HG03520 (cell line): ENCODE results near the gene GUCY2F.

Experiments
- ATAC-seq: cut with Tn5 transposase; IDR thresholded peaks from one replicate; pipeline ENCODE4 v1.9.1; 2021; ENCODE audit warnings: mild to moderate bottlenecking, moderate library complexity; ENCODE audit not compliant: unreplicated experiment

Gene GUCY2F

DNA sequence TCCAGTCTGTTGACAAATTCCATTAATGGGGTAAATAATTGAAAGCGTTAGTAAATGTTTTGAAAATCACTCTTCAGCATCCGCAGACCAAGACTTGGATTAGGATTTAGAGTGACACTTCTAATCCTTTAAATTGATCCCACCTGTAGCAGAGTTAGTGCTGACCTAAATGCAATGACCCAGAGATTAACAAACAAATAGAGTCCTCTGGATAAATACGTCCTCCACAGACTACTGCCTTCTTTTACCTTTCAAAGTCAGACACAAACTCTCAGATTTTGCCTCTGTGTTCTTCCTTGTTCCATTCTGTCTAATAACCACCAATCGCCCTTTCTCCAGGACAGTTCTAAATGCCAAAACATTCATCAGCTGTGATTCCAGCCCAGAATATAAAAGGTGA, at the start of gene GUCY2F:
TSS of gene GUCY2F (minus strand) at position 101 of the 400 bp plus-strand sequence. CDS start 6,150 bp downstream, outside the sequence.
- no peak for ATAC-seq

DNA sequence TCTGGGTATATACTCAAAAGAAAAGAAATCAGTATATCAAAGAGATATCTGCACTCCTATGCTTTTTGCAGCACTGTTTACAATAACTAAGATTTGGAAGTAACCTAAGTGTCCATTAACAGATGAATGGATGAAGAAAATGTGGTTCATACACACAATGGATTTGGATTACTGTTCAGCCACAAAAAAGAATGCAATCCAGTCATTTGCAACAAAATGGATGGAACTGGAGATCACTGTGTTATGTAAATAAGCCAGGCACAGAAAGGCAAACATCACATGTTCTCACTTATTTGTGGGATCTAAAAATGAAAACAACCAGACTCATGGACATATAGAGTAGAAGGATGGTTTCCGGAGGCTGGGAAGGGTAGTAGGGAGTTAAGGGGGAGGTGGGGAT, 37.1 kb upstream of the GUCY2F start:
- no peak for ATAC-seq

DNA sequence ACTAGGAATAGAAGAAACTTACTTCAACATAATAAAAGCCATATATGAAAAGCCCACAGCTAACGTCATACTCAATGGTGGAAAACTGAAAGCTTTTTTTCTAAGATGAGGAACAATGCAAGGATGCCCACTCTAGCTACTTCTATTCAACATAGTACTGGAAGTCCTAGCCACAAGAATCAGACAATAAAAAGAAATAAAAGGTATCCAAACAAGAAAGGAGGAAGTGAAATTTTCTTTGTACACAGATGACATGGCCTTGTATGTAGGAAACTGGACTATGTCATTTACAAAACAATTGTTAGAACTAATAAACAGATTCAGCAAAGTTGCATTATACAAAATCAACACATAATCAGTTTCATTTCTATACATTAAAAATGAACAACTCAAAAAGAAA, 29.2 kb upstream of the GUCY2F start:
- ATAC-seq = peak; percentile 56

DNA sequence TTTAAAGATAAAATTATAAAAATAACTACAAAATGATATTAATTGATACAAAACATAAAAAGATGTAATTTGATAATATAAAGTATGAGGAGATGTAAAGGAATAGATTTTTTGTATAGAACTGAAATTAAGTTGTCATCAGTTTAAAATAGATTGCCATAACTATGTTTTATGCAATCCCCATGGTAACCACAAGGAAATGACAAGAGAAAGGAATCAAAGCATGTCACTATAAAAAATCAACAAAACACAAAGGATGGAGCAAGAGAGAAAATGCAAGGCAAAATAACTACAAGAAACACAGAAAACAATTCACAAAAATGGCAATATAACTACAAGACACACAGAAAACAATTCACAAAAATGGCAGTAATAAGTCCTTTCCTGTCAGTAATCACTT, 27.0 kb upstream of the GUCY2F start:
- no peak for ATAC-seq

DNA sequence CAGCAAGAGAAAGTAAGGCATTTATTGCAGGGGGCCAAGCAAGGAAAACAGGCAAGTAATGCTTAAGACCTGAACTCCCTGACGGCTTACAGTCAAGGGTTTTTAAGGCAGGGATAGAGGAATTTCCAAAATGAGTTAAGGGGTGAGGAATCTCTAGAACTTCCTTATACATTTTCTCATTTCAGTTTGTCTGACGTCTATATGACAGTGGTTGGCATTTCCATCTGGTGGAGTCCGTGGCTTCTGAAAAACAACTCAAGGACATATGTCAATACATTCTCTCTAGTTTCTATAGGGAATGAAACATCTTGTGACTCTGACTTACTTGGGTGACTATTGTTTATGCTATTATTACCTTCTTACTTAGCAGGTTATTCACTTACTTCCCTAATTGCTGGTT, 19.3 kb upstream of the GUCY2F start:
- no peak for ATAC-seq

DNA sequence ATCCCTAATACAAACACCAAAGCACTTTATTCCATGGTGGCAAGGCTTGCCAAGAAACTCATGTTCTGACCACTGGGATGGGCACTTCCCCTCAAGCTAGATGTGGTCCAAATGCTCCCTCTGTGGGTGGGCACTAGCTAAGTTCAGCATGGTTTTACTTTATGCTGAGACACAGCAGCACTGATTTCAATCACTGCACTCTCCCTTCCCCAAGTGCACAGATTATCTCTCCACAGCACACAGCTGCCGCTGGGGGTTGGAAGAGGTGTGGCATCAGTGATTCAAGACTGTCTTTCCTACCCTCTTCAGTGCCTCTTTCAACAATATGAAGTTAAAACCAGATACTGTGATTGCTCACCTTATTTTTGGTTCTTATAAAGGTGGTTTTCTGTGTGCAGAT, 16.5 kb upstream of the GUCY2F start:
- no peak for ATAC-seq

DNA sequence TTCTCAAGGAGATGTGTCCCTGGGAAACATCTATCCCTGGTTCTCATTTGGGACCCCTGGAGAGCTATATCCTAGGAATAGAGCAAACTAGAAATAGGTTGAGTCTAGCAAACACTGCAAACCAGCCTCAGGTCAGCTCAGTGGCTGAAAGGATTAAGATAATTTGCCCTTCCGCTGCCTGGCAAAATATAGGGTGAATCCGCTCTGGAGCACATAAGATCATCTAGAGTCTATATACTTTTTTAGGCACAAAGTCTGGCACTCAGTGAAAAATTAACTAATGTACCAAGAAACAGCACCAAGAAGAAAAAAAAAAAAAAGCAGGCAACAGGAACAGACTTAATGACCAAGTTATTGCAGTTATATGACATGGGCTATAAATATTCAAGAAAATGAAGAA, 7.3 kb upstream of the GUCY2F start:
- ATAC-seq = no peak

DNA sequence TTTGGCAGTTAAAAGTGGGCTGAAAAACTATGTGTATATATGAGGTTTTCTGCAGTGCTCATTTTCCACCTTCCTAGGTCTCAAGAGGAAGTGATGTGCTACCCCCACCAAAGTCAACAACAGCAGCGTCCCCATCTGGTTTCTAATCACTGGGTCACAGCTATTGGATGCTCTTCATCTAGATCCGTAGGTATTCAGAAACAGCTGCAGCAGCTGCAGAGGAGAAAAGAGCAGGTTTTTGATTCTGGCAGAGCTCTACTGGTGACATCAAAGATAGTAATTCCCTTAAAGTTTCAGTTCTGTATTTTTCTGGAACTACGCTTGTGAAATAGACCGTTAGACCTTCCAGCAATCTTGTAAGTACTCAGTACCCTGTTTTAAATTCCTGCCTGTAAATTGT, 5.8 kb upstream of the GUCY2F start:
- ATAC-seq = no peak

DNA sequence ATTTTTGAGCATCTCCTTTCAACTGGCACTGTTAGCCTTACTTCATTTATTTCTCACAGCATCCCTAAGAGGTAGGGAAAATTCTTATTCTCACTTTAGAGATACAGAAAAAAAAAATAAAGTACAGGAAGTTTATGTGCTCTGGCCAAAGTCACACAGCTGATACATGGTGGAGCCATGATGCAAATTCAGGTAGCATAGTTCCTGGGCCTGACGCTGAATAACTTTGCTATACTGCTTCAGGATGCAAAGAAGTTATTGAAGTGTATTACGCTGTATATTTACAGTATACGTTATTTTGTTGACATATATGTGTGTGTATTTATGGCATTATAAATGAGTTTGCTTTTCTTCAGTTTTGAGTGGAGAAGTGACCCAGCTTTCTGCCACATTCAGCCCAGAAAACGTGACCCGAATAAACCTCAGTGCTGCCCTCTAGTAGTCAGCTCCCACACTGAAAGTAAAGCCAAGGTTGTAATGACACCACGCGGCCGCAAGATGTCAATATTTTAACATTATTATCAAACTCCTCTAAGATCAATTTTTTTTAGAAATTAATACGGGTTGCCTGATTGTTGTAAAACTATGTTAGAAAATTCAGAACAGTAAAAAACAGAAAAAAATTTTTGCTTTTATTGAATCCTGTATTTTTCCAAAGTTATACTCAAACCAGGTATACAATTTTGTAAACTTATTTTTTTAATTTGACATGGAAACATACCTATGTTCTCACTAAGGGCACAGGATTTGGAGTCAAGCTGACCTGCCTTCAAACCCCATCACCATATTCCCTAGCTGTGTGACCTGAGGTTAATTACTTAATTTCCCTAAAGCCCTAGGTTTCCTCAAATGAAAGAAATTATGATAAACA, 3.8 kb upstream of the GUCY2F start:
- peak; percentile 84 for ATAC-seq

DNA sequence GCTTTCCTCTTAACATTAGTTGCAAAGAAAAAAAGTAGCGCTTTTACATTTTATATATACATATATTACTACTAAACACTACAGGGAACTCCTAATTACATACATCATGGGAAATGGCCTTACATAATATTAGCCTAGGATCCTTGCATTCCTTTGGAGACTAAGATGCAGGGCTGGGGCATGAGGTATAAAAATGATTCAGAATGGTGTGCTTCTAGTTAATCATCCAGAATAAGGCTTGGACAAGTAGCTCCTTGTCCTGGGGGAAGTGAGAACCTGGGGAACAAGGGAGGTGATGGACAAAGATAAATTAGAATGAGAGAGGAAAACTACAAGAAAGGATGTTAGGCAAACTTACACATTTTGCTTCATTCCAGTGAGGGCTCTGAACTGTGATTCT, 3.0 kb upstream of the GUCY2F start:
- no peak for ATAC-seq

DNA sequence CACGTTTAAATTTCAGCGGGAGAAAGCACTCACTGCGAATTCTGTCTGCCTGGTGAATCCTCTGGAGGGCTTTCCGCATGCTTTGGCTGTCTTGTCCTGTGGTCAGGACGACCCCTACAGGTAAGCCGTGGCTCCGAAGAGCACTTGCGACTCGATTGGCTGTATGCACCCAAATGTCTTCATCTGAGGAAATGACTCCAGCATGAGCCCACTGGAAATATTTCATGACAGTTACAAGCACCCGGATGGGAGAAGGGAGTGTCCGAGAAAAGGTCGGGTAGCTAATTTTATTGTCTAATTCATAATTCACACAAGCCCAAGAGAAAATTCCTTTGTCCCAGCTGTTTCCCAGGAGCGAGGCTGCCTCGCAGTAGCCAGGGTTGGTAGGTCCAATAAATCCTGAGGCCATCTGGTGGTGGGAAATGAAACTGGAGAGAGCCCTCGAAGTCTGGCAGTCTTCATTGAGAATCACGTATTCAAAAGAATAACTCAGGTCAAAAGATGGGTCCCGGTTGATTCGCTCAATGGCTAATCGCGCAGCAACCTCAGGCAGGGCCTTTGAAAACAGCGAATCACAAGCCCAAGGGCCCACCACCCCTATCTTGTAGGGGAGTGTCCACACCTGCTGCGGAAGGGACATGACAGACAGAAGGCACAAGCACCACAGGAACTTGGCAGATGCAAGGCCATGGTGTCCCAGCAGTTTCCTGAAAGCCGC, 6.6 kb downstream of the GUCY2F start:
- ATAC-seq = no peak

DNA sequence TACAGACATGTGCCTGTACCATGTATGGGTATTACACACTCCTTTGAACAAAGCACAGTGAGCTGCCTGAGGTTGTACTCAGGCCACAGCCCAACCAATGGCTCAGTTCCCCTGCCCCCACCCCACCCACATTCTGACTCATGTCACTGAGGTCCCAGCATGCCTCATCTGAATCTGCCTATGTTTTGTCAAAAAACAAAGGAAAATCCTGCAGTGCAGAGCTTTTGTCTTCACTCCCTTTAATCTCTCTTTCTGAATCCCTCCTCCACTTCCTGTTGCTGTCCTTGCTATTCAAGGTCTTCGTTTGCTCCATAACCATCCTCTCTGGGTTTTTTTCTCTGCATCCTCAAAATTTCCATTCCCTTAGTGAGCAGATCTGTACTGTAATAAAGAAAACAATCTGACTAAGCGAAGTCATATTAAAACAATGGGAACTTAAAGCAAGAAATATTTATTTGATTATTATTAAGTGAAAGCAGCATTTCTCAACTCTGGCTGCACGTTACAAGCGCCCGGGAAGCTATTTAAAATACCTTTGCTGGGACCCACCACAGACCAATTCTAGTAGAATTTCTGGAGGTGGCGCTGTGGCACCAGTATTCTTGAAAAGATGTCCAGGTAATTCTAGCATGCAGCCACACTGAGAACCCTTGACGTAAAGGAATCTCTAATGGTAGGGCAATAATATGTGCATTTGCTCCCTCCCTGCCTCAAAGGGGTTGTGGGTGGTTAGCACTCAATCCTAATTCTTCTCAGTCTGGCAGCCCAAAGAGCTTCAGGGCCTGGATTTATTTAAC, 8.7 kb downstream of the GUCY2F start:
- peak; percentile 54 for ATAC-seq

DNA sequence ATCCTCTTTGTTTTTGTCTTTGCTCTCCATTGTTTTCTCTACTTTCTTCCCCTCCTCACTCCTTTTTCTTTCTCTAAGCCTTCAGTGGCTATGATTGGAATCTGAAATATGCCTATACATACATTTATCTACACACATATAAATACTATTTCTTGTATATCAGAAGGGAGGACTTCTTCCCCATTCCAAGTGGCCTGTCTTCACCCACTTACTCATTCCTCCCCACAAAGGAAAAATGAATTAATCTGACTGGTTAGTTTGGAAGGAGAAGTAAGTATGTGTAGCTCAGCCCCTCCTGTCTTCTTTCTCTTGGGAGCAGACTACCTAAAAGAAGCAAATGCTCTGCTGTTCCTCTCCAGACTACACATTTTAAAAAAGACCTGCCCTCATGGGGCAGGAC, 17.7 kb downstream of the GUCY2F start:
- no peak for ATAC-seq

DNA sequence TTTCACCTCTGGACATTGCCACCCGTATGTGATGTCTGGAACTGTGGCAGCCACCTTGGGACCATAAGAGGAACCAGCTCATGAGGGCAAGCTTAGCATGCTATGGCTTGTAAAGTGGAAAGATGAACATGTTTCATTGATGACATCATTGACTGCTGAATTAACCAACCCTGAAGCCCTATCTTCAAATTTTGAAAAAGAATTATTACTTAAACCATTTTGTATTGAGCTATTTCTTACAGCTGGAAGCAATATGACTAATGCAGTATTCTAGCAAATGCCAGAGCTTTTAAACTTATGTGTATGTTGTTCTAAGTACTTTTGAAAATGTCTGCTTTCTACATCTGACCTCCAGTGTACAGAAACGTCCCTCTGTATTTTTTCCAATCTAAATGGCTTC, 18.1 kb downstream of the GUCY2F start:
- ATAC-seq = no peak

DNA sequence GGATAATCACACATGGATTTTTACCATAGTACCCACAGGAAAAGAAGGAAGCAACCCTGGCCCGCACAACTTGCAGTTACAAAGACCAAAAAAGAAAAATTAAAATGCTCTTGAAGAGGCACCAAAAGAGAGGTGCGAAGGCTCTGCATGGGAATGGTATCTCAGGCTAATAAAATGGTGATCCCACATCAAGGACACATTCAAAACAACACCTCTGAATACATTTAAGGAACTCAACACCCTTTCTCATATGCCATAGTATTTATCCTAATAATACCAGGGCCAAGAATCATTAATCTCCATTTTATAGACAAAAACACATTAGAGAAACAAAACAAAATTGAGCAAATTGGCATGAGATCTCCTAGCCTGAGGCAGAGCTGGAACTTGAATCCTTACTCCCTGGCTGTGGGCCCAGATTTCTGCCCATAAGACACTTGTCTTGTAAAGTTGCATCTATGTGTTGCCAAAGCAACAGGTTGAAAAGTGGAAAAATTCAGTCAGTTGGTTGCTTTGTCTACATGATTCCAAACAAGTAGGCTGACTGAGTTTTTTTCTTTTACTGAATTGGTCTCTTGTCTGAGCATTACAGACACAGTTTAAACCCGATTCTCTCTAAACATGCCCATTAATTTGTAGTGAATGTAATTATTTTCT, 33.5 kb downstream of the GUCY2F start:
- ATAC-seq = no peak

DNA sequence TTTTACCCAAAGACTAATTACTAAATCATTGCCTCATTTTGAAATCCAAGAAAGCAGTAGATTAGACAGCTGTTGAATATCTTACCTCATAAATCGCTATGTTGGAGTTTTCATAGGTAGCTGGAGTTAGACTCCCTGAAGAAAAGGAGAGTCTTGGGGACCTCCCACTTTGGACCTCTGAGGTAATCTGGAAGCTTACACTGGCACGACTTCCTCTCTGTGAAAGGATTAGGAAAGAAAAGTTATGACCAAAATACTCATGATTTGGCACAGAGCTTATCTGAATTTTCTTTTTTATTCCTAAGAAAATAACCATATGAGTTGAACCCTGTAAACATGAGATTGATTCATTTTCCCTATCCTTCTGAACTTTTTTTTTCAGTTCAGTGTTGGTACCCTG, 40.6 kb downstream of the GUCY2F start:
- no peak for ATAC-seq

DNA sequence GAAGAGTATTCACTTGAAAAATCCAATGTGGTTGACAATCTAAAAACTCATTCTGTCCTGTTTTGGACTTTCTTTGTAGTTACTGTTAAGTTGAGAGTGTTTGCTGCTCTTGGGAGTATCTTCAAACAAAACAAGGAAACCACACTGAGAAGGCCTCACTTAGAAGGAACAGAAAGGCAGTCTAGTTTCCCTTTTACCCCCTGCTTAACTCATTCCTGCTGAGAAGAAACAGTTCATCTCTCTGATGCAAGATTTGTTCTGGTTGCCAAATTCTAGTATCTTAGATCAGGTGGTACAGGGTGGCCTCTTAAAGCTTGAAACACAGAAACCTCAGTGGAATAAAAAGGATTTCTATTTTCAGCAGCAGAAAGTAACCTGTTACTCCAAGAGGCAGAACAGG, 41.4 kb downstream of the GUCY2F start:
- peak; percentile 75 for ATAC-seq

DNA sequence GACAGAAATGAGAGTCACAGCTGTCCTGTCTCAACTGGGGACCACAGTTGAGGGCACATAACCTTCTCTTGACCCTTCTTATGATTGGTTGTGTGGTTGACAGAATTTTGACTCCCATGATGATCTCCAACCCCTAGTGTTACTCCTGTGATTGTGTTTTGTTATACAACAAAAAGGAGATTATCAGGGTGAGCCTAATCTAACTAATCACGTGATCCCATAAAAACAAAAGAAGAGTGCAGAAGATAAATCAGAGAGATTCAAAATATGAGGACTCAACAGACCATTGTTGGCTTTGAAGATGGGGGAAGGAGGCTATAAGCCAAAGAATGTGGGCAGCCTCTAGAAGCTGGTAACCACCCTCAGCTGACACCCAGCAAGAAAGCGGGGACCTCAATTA, 72.7 kb downstream of the GUCY2F start:
- ATAC-seq = no peak

DNA sequence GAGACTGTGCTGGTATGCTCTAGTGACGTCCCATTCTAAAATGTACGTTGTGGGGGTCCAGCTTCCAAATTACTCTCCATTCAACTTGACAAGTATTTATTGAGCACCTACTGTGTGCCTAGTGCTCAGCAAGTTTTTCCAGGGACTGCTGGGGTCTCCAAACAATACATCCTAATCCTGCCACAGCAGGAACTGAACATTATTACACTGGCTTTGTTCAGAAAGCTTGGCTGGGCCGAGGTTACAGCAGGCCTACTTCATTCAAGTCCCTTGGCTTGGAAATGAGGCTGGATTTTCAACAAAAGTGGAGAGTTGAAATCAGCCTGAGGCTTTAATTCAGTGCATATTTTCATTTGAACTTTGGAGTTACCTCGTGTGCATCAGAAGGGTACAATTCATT, 78.0 kb downstream of the GUCY2F start:
- no peak for ATAC-seq

DNA sequence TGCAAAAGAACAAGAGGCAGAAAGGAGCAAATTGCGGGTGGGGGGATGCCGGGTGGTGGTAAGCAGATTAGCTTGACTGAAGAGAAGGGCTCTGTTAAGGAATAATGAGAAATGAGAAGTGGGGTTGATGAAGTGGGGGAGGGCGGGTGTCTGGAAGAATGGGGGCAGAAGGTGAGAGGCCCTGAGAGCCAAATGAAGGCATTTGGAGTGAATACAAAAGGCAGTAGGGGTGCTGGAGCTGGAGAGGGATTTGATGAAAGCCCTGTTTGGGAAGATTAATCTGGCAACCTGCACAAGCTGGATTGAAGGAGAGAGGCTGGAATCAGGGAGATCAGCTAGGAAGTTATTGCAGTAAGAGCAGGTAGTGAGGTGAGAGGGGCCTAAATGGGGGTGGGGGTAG, 82.1 kb downstream of the GUCY2F start:
- ATAC-seq = no peak

DNA sequence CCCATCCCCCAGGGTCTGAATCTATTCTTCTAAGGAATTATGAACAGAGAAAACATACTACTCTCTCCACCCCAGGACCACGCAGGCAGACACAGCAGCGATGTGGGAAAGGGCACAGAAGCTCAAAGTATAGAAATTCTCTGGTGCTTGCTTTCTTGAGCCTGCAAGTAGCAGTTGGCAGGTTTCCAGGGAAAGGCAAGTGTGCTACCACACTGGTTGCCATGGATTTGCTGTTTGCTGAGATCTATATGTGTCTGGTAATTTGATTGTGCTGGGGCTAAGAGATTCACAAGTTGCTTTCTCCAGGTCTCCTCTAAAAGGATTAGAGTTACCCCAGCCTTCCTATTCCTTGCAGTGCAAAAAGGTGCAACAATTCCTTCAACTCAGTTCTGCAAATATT, 83.1 kb downstream of the GUCY2F start:
- no peak for ATAC-seq
